Hematopoietic multipotent progenitor cell treated with erythropoietin and hydrocortisone succinate and interleukin-3 and kit ligand, for 15 days (in vitro differentiated cells): ENCODE measurements around the gene DPT.

Source experiments
- DNase-seq: peaks from one replicate; pipeline ENCODE4 v3.0.0-alpha.2; 2015; ENCODE audit warnings: low spot score

Gene DPT

GRCh38 chr1:168656485-168656884 lies 72.5 kb downstream of the DPT start:
- DNase-seq: no peak

GRCh38 chr1:168654198-168654915 lies 74.6 kb downstream of the DPT start:
- no peak for DNase-seq

- DNase-seq: no peak
Measured at GRCh38 chr1:168653567-168653966, 75.4 kb downstream of the DPT start.

GRCh38 chr1:168645721-168646120 lies 83.3 kb downstream of the DPT start:
- DNase-seq: no peak
